ENCODE data around the gene ARL6IP5.

GRCh38 chr3:69137005-69137404, 52.3 kb downstream of the ARL6IP5 start:
- TF ChIP-seq PATZ1 (CRISPR knock-in tag; IDR thresholded peaks at IDR 0.05; ENCODE audit: borderline replicate concordance) (no peak), ARNTL (CRISPR knock-in tag; IDR thresholded peaks at IDR 0.05; ENCODE audit: borderline replicate concordance, low read depth) (no peak), BACH2 (CRISPR knock-in tag; IDR thresholded peaks at IDR 0.05; ENCODE audit: borderline replicate concordance) (no peak), TOX (CRISPR knock-in tag; IDR thresholded peaks at IDR 0.05; ENCODE audit: borderline replicate concordance) (no peak), POU6F1 (CRISPR knock-in tag; IDR thresholded peaks at IDR 0.05; ENCODE audit: borderline replicate concordance, low read depth) (no peak), ZC3H10 (CRISPR knock-in tag; IDR thresholded peaks at IDR 0.05) (no peak), TCF4 (CRISPR knock-in tag; IDR thresholded peaks at IDR 0.05; ENCODE audit: borderline replicate concordance) (no peak)

Data from SK-N-SH treated with all-trans-retinoic acid at 6 μM for 48 hours (cell line).